OCI-LY1 (cell line): ENCODE measurements around the gene CACNG1.

Experiments used
- CTCF ChIP-seq: fragments of 200-600 bp; sonication (generic), shearing (Covaris generic); IDR thresholded peaks from 2 replicates; pipeline ENCODE4 v1.5.1; 2017; ENCODE audit warnings: mild to moderate bottlenecking, antibody characterized with exemption, low read length, moderate library complexity, mixed read lengths
- EZH2 ChIP-seq: fragments of 200-600 bp; sonication (generic), shearing (Covaris generic); IDR thresholded peaks from 2 replicates; pipeline ENCODE4 v1.8.0; 2017; ENCODE audit warnings: borderline replicate concordance, mixed run types, mild to moderate bottlenecking, antibody characterized with exemption, low read length, moderate library complexity, mixed read lengths

DNA sequence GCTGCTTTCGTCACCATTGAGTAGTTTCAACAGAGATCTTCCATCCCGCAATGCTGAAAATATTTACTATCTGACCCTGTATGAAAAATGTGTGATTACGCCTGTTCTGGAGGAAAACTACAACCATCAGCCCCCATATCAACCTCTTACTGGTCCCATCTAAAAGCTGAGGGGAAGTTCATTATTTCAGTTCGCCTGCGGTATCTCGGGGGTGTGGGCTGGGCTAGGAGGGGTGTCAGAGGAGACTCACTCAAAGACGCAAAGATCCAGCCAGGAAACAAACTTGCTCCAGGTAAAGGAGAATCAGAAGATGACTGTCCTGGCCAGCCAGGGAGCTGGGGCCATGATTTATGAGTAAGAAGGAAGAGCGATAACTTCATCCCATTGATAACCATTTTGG lies 13.7 kb downstream of the CACNG1 start:
- TF ChIP-seq CTCF (no peak), EZH2 (no peak)
